A549 (cell line): ENCODE data around the gene UBR2. TPM values are rescaled to one million over a fixed set of nuclear protein-coding genes. Genes with fewer than 3 reads are reported as not detected.

Experiments used
- ATAC-seq, 2 experiments: fragments of 200-7000 bp in 1 of 2; fragments of >200 bp in 1 of 2; cut with Nextera tagmentation in 1 of 2; cut with Tn5 transposase in 1 of 2; 3 replicates each; pipeline versions ENCODE4 v1.8.0 to v1.9.1; 2018 to 2020; ENCODE audit warnings: mild to moderate bottlenecking in 1 of 2, moderate library complexity in 1 of 2
- CTCF ChIA-PET: fragments of 300-600 bp; sonication (Branson Sonifier 250); formaldehyde crosslinking; extraction: SDS; loops from one replicate; lab custom pipeline; 2021; ENCODE audit warnings: antibody characterized with exemption, inconsistent platforms; lab: Yijun Ruan, JAX
- POLR2A ChIA-PET: fragments of 350-600 bp; formaldehyde crosslinking; extraction: SDS; loops from one replicate; lab custom pipeline; 2021; ENCODE audit warnings: antibody characterized with exemption, inconsistent platforms; lab: Yijun Ruan, JAX
- DNase-seq, 2 experiments: peaks; one replicate each; pipeline versions ENCODE4 v3.0.0 to v3.0.0-alpha.2; 2011 to 2016; ENCODE audit warnings: low read depth in 1 of 2, low spot score in 1 of 2
- FAIRE-seq: peaks from 2 replicates; lab custom pipeline; 2011; peaks lifted over from hg19 to GRCh38; lab: Jason Lieb, UNC
- H3K27ac ChIP-seq, 2 experiments: fragments of >200 bp; sonication (Bioruptor Twin); formaldehyde crosslinking; 3 replicates each; pipeline ENCODE4 v1.5.1; 2016 to 2017
- H3K4me1 ChIP-seq: fragments of >200 bp; sonication (Bioruptor Twin); formaldehyde crosslinking; 3 replicates; pipeline ENCODE4 v1.6.1; 2016
- H3K4me2 ChIP-seq: fragments of >200 bp; sonication (Bioruptor Twin); formaldehyde crosslinking; 3 replicates; pipeline ENCODE4 v1.6.1; 2016
- H3K4me3 ChIP-seq: fragments of >200 bp; sonication (Bioruptor Twin); formaldehyde crosslinking; 3 replicates; pipeline ENCODE4 v1.5.1; 2016
- H3K9me3 ChIP-seq: fragments of >200 bp; sonication (Bioruptor Twin); formaldehyde crosslinking; 3 replicates; pipeline ENCODE4 v1.6.1; 2016
- FOSB ChIP-seq: fragments of 250-450 bp; sonication (Bioruptor Pico); IDR thresholded peaks from 2 replicates; pipeline ENCODE4 v1.5.0; 2020; ENCODE audit warnings: mild to moderate bottlenecking, moderate library complexity
- HDAC2 ChIP-seq: fragments of 200-600 bp; sonication (generic); IDR thresholded peaks from 2 replicates; pipeline ENCODE4 v1.6.1; 2016
- HOXB13 ChIP-seq: fragments of 250-450 bp; sonication (Bioruptor Pico); IDR thresholded peaks from 2 replicates; pipeline ENCODE4 v1.5.0; 2020; ENCODE audit warnings: low read depth, mild to moderate bottlenecking, moderate library complexity
- HOXB5 ChIP-seq: fragments of 250-450 bp; sonication (Bioruptor Pico); IDR thresholded peaks from 2 replicates; pipeline ENCODE4 v1.5.0; 2020; ENCODE audit warnings: mild to moderate bottlenecking, moderate library complexity
- KDM1A ChIP-seq: fragments of 200-600 bp; sonication (generic); IDR thresholded peaks from 2 replicates; pipeline ENCODE4 v1.6.1; 2016; ENCODE audit warnings: low read depth, mild to moderate bottlenecking
- KDM5A ChIP-seq: fragments of 200-600 bp; sonication (generic); IDR thresholded peaks from 2 replicates; pipeline ENCODE4 v1.6.1; 2016; ENCODE audit warnings: antibody characterized with exemption, mild to moderate bottlenecking
- NFE2L2 ChIP-seq: fragments of 150-350 bp; conservative IDR thresholded peaks from 2 replicates; pipeline ENCODE4 v1.6.1; 2014; ENCODE audit warnings: low read length
- NPAS2 ChIP-seq: fragments of 250-450 bp; sonication (Bioruptor Pico); IDR thresholded peaks from 2 replicates; pipeline ENCODE4 v1.8.0; 2022; ENCODE audit warnings: mild to moderate bottlenecking, moderate library complexity, borderline replicate concordance
- NR3C1 ChIP-seq: fragments of >200 bp; sonication (Bioruptor Twin); formaldehyde crosslinking; IDR thresholded peaks from 3 replicates; pipeline ENCODE4 v1.6.1; 2017
- POLR2A ChIP-seq: IDR thresholded peaks from 2 replicates; pipeline ENCODE4 v1.6.1; 2012; ENCODE audit warnings: mild to moderate bottlenecking, low read length
- RCOR1 ChIP-seq: fragments of 150-350 bp; IDR thresholded peaks from 2 replicates; pipeline ENCODE4 v1.6.1; 2014; ENCODE audit warnings: antibody characterized with exemption, low read length, low read depth
- RNF2 ChIP-seq: fragments of 200-600 bp; sonication (generic); IDR thresholded peaks from 2 replicates; pipeline ENCODE4 v1.6.1; 2016; ENCODE audit warnings: low read depth, mild to moderate bottlenecking, antibody characterized with exemption, moderate library complexity, borderline replicate concordance
- SMC3 ChIP-seq: fragments of >200 bp; sonication (Bioruptor Twin); formaldehyde crosslinking; IDR thresholded peaks from 3 replicates; pipeline ENCODE4 v1.6.1; 2018; ENCODE audit warnings: inconsistent platforms
- SREBF2 ChIP-seq: fragments of 450-650 bp; IDR thresholded peaks from 2 replicates; pipeline ENCODE4 v1.6.1; 2014; ENCODE audit warnings: mild to moderate bottlenecking, moderate library complexity
- ZNF302 ChIP-seq: fragments of 250-450 bp; sonication (Bioruptor Pico); IDR thresholded peaks from 2 replicates; pipeline ENCODE4 v1.9.0; 2021; ENCODE audit warnings: inconsistent platforms, mild to moderate bottlenecking, moderate library complexity
- WGBS: methylation state at CpG from one replicate; pipeline ENCODE4 v1.1.6; 2017; ENCODE audit errors: missing lambda C conversion rate; 5-methylcytosine and 5-hydroxymethylcytosine counted together
- polyA plus RNA-seq, 4 experiments: library from polyadenylated mRNA; depleted of rRNA in 3 of 4; stranded (reverse); fragments of >200 nt; fragmentation: RNase III in 1 of 4; extraction: RNeasy Plus Mini Kit Qiagen cat#74134 plus additional on column Dnase treatment in 1 of 4; gene quantifications; 2 replicates in 3 of 4; 3 replicates in 1 of 4; pipeline ENCODE4 v1.2.3, GENCODE V29; 2011 to 2017
- TF ChIP-seq, protein P1 (sequence below): fragments of 150-350 bp; IDR thresholded peaks from 2 replicates; pipeline ENCODE4 v1.6.1; 2014; ENCODE audit warnings: low read depth, mild to moderate bottlenecking, low read length
- TF ChIP-seq, protein P2 (sequence below): IDR thresholded peaks from 2 replicates; pipeline ENCODE4 v1.6.1; 2012; ENCODE audit warnings: low read depth, borderline replicate concordance
- TF ChIP-seq, protein P3 (sequence below): fragments of >200 bp; sonication (Bioruptor Twin); formaldehyde crosslinking; IDR thresholded peaks from 3 replicates; pipeline ENCODE4 v1.5.1; 2016
- TF ChIP-seq, protein P4 (sequence below): fragments of 450-650 bp; IDR thresholded peaks from 2 replicates; pipeline ENCODE4 v1.6.1; 2014; ENCODE audit warnings: antibody characterized with exemption
- TF ChIP-seq, protein P5 (sequence below): fragments of 250-450 bp; sonication (Bioruptor Pico); IDR thresholded peaks from 2 replicates; pipeline ENCODE4 v1.5.0; 2020; ENCODE audit warnings: low read depth, mild to moderate bottlenecking, moderate library complexity

The UBR2 gene
- polyA plus RNA-seq, 2 of the 4 experiments (the other 2 are of a cell fraction), result 5.5 to 15.2 TPM

- TF ChIP-seq, protein P1, sequence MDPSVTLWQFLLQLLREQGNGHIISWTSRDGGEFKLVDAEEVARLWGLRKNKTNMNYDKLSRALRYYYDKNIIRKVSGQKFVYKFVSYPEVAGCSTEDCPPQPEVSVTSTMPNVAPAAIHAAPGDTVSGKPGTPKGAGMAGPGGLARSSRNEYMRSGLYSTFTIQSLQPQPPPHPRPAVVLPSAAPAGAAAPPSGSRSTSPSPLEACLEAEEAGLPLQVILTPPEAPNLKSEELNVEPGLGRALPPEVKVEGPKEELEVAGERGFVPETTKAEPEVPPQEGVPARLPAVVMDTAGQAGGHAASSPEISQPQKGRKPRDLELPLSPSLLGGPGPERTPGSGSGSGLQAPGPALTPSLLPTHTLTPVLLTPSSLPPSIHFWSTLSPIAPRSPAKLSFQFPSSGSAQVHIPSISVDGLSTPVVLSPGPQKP, result no peak
- TF ChIP-seq, protein P2, sequence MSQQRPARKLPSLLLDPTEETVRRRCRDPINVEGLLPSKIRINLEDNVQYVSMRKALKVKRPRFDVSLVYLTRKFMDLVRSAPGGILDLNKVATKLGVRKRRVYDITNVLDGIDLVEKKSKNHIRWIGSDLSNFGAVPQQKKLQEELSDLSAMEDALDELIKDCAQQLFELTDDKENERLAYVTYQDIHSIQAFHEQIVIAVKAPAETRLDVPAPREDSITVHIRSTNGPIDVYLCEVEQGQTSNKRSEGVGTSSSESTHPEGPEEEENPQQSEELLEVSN, result no peak
- TF ChIP-seq, all 56 proteins: peak for 0
Observed at GRCh38 chr6:42642794-42643193, 79.0 kb downstream of the UBR2 start (continued).

- Histone ChIP-seq H3K27ac (no peak overlapping the region), H3K4me1 (no peaks in the 10 kb centered on the region), H3K4me2 (no peak overlapping the region), H3K4me3 (no peak overlapping the region), H3K9me3 (no peaks in the 10 kb centered on the region)
- FAIRE-seq, result no peak
- ATAC-seq, result no peak
- 82% methylated on average over 3 of the region's 3 CpGs for WGBS
- POLR2A ChIA-PET, result no interaction called here
- CTCF ChIA-PET, result no interaction called here
- TF ChIP-seq KDM1A, result no peak
- TF ChIP-seq, protein P3, sequence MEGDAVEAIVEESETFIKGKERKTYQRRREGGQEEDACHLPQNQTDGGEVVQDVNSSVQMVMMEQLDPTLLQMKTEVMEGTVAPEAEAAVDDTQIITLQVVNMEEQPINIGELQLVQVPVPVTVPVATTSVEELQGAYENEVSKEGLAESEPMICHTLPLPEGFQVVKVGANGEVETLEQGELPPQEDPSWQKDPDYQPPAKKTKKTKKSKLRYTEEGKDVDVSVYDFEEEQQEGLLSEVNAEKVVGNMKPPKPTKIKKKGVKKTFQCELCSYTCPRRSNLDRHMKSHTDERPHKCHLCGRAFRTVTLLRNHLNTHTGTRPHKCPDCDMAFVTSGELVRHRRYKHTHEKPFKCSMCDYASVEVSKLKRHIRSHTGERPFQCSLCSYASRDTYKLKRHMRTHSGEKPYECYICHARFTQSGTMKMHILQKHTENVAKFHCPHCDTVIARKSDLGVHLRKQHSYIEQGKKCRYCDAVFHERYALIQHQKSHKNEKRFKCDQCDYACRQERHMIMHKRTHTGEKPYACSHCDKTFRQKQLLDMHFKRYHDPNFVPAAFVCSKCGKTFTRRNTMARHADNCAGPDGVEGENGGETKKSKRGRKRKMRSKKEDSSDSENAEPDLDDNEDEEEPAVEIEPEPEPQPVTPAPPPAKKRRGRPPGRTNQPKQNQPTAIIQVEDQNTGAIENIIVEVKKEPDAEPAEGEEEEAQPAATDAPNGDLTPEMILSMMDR, result no peak
- TF ChIP-seq ZNF302 (CRISPR knock-in tag), result no peak
- no peak for TF ChIP-seq FOSB (CRISPR knock-in tag)
- TF ChIP-seq, protein P4, sequence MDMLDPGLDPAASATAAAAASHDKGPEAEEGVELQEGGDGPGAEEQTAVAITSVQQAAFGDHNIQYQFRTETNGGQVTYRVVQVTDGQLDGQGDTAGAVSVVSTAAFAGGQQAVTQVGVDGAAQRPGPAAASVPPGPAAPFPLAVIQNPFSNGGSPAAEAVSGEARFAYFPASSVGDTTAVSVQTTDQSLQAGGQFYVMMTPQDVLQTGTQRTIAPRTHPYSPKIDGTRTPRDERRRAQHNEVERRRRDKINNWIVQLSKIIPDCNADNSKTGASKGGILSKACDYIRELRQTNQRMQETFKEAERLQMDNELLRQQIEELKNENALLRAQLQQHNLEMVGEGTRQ, result no peak
- TF ChIP-seq NR3C1, result no peak
- TF ChIP-seq RCOR1, result no peak
- TF ChIP-seq RNF2, result no peak
- TF ChIP-seq, protein P5, sequence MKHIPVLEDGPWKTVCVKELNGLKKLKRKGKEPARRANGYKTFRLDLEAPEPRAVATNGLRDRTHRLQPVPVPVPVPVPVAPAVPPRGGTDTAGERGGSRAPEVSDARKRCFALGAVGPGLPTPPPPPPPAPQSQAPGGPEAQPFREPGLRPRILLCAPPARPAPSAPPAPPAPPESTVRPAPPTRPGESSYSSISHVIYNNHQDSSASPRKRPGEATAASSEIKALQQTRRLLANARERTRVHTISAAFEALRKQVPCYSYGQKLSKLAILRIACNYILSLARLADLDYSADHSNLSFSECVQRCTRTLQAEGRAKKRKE (CRISPR knock-in tag), result no peak
- no peak for TF ChIP-seq NFE2L2
- no peak for TF ChIP-seq NPAS2 (CRISPR knock-in tag)
- no peak for TF ChIP-seq HDAC2
- TF ChIP-seq KDM5A, result no peak
- TF ChIP-seq, protein P1, result no peak
- TF ChIP-seq SREBF2, result no peak
- TF ChIP-seq POLR2A, result no peak
- no peak for TF ChIP-seq SMC3
- no peak for TF ChIP-seq HOXB13
- TF ChIP-seq HOXB5 (CRISPR knock-in tag), result no peak
- no peak for DNase-seq
Observed at GRCh38 chr6:42644211-42644610, 80.4 kb downstream of the UBR2 start.
